Stimulated activated CD8-positive, alpha-beta memory T cell treated with anti-CD3 and anti-CD28 coated beads, Interleukin-7, amount 100 ng/mL, for 1 hour (primary cell): ENCODE data around the gene ATXN1.
"Not testable (repeated sequence)": the region's sequence is repeated elsewhere in the genome, so short reads cannot be mapped to it uniquely, and the experiment has no call there.

Experiments
- DNase-seq, 2 donors: peaks; one replicate each; pipeline ENCODE4 v3.0.0-alpha.2; 2020; ENCODE audit warnings: low read depth in 2 of 2

The ATXN1 gene

GRCh38 chr6:16720861-16721260, 40.4 kb downstream of the ATXN1 start:
- no peak for DNase-seq

- no peak for DNase-seq
Observed at GRCh38 chr6:16719488-16719887, 41.8 kb downstream of the ATXN1 start.

- DNase-seq = no peak
Observed at GRCh38 chr6:16718356-16718755, 42.9 kb downstream of the ATXN1 start.

- DNase-seq = no peak
Observed at GRCh38 chr6:16717275-16717942, 43.9 kb downstream of the ATXN1 start.

- no peak for DNase-seq
Observed at GRCh38 chr6:16716321-16716858, 44.9 kb downstream of the ATXN1 start.

GRCh38 chr6:16713597-16713996, 47.7 kb downstream of the ATXN1 start:
- DNase-seq = no peak

GRCh38 chr6:16712931-16713484, 48.3 kb downstream of the ATXN1 start:
- no peak for DNase-seq

- no peak for DNase-seq
Observed at GRCh38 chr6:16712255-16712930, 48.9 kb downstream of the ATXN1 start.

- no peak for DNase-seq
Observed at GRCh38 chr6:16711546-16712254, 49.6 kb downstream of the ATXN1 start.

- DNase-seq = no peak
Observed at GRCh38 chr6:16706911-16707783, 54.1 kb downstream of the ATXN1 start.

- not testable (repeated sequence) for DNase-seq
Observed at GRCh38 chr6:16706491-16706890, 54.8 kb downstream of the ATXN1 start.

- no peak for DNase-seq
Observed at GRCh38 chr6:16706029-16706428, 55.2 kb downstream of the ATXN1 start.

- no peak for DNase-seq
Observed at GRCh38 chr6:16705081-16705993, 55.9 kb downstream of the ATXN1 start.

GRCh38 chr6:16704401-16705045, 56.7 kb downstream of the ATXN1 start:
- DNase-seq = no peak

GRCh38 chr6:16702627-16703378, 58.5 kb downstream of the ATXN1 start:
- not testable (repeated sequence) for DNase-seq

GRCh38 chr6:16700916-16701234, 60.4 kb downstream of the ATXN1 start:
- DNase-seq = no peak

- DNase-seq = no peak
Observed at GRCh38 chr6:16700202-16700915, 60.9 kb downstream of the ATXN1 start.
